Measurements from ENCODE around the gene CHRNA4. TPM values are rescaled to one million over a fixed set of nuclear protein-coding genes. Genes with fewer than 3 reads are reported as not detected.

Gene CHRNA4
- total and polyA plus RNA-seq, 2 of the 13 experiments (the other 11 are each of a cell fraction or from before 2014, with no cell fraction given), result not detected

DNA sequence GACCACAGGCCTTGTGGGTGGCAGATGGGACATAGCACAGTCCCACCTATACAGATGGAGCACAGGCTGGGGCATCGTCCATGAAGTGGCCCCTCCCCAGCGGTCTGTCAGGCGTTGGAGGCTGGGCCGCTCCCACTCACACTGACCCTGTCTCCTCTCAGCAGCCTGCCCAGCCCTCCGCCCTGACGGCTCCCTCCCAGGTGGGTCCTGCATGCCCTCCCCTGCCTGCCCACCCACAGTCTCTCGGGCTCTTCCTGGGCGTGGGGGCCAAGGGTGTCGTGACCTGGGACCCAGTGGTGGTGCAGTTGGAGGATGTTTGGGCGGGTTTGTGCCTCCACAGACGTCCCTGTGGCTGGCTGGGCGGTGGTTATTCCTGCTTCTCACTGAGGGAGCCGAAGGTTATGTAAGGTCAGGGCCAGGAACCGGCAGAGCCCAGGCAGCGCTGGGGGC, 45.9 kb downstream of the CHRNA4 start (continued):
- TF ChIP-seq, protein P1, sequence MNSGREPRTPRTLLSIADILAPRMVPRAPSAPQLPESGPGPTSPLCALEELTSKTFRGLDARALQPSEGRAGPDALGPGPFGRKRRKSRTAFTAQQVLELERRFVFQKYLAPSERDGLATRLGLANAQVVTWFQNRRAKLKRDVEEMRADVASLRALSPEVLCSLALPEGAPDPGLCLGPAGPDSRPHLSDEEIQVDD (CRISPR knock-in tag; IDR thresholded peaks at IDR 0.05; ENCODE audit: borderline replicate concordance), result no peak
- TF ChIP-seq, protein P2, sequence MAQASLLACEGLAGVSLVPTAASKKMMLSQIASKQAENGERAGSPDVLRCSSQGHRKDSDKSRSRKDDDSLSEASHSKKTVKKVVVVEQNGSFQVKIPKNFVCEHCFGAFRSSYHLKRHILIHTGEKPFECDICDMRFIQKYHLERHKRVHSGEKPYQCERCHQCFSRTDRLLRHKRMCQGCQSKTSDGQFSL (CRISPR knock-in tag; IDR thresholded peaks at IDR 0.05), result no peak
- TF ChIP-seq ZNF350 (CRISPR knock-in tag; IDR thresholded peaks at IDR 0.05; ENCODE audit: borderline replicate concordance, low read depth) (no peak), MEIS2 (CRISPR knock-in tag; IDR thresholded peaks at IDR 0.05) (no peak), ZNF558 (CRISPR knock-in tag; IDR thresholded peaks at IDR 0.05; ENCODE audit: borderline replicate concordance) (no peak)
- TF ChIP-seq, protein P3, sequence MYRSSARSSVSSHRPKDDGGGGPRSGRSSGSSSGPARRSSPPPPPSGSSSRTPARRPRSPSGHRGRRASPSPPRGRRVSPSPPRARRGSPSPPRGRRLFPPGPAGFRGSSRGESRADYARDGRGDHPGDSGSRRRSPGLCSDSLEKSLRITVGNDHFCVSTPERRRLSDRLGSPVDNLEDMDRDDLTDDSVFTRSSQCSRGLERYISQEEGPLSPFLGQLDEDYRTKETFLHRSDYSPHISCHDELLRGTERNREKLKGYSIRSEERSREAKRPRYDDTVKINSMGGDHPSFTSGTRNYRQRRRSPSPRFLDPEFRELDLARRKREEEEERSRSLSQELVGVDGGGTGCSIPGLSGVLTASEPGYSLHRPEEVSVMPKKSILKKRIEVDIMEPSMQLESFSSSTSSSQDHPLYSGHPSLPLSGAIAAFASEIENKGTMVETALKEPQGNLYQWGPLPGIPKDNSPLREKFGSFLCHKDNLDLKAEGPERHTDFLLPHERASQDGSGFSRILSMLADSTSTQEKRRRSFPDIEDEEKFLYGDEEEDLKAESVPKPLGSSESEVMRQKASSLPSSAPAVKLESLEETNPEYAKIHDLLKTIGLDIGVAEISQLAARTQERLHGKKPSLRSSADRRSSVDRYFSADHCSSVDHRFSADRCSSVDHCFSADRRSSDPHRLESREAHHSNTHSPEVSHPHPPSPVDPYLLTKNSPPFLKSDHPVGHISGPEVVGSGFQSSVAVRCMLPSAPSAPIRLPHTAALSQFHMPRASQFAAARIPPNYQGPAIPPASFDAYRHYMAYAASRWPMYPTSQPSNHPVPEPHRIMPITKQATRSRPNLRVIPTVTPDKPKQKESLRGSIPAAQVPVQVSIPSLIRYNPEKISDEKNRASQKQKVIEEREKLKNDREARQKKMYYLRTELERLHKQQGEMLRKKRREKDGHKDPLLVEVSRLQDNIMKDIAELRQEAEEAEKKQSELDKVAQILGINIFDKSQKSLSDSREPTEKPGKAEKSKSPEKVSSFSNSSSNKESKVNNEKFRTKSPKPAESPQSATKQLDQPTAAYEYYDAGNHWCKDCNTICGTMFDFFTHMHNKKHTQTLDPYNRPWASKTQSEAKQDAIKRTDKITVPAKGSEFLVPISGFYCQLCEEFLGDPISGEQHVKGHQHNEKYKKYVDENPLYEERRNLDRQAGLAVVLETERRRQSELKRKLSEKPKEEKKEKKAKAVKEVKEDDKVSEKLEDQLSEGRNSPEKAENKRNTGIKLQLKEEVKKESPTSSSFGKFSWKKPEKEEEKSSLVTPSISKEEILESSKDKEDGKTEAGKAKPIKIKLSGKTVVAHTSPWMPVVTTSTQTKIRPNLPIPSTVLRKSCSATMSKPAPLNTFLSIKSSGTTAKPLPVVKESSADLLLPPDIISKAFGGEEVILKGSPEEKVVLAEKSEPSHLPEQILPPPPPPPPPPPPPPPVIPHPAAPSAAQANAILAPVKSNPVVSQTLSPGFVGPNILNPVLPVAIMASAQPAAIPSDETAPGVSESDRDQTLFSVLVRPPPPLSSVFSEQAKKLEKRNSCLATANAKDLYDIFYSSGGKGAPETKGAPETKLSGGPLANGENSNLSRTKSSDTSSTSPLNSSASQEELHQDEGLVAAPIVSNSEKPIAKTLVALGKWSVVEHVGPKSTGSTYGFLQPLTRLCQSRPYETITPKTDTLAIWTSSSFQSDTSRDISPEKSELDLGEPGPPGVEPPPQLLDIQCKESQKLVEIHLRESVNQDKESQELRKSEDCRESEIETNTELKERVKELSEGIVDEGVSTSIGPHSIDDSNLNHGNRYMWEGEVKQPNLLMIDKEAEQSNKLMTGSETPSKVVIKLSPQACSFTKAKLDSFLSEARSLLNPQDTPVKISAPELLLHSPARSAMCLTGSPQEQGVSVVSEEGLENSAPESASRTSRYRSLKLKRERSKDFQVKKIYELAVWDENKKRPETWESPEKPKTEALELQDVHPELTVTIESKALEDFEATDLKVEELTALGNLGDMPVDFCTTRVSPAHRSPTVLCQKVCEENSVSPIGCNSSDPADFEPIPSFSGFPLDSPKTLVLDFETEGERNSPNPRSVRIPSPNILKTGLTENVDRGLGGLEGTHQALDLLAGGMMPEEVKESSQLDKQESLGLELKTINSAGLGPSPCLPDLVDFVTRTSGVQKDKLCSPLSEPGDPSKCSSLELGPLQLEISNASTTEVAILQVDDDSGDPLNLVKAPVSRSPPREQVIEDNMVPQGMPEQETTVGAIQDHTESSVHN (CRISPR knock-in tag; IDR thresholded peaks at IDR 0.05), result no peak
